DND-41 (cell line): ENCODE data around the gene BTBD16.

Source experiments
- CTCF ChIP-seq: IDR thresholded peaks from 2 replicates; pipeline ENCODE4 v1.5.1; 2012; ENCODE audit warnings: borderline replicate concordance, low read length, moderate library complexity, mild to moderate bottlenecking; ENCODE audit not compliant: poor library complexity, severe bottlenecking; ENCODE audit errors: extremely low read depth
- EZH2 ChIP-seq: IDR thresholded peaks from 3 replicates; pipeline ENCODE4 v1.6.1; 2012; ENCODE audit warnings: borderline replicate concordance, low read depth, mild to moderate bottlenecking, moderate library complexity, low read length, inconsistent platforms; ENCODE audit not compliant: severe bottlenecking

GRCh38 chr10:122302315-122302714, 31.2 kb downstream of the BTBD16 start:
- TF ChIP-seq CTCF: no peak
- no peak for TF ChIP-seq EZH2
